NCI-H1048 (cell line): Measurements from ENCODE around the gene SMYD3.
A peak's percentile ranks its signal among the peaks of the same experiment; 100 is the strongest.

Source experiments
- DNase-seq: peaks from one replicate; lab custom pipeline; 2025; lab: John Stamatoyannopoulos, UW

The SMYD3 gene

GRCh38 chr1:246146804-246147523, 360.1 kb downstream of the SMYD3 start:
- no peak for DNase-seq

- no peak for DNase-seq
Measured at GRCh38 chr1:246145900-246146299, 361.2 kb downstream of the SMYD3 start.

- DNase-seq, result no peak
Measured at GRCh38 chr1:246144931-246145330, 362.1 kb downstream of the SMYD3 start.

- DNase-seq, result no peak
Measured at GRCh38 chr1:246142320-246142893, 364.7 kb downstream of the SMYD3 start.

GRCh38 chr1:246141306-246141705, 365.8 kb downstream of the SMYD3 start:
- no peak for DNase-seq

- DNase-seq, result no peak
Measured at GRCh38 chr1:246139745-246140182, 367.3 kb downstream of the SMYD3 start.

- DNase-seq, result no peak
Measured at GRCh38 chr1:246138781-246139180, 368.3 kb downstream of the SMYD3 start.

GRCh38 chr1:246136477-246136876, 370.6 kb downstream of the SMYD3 start:
- no peak for DNase-seq

GRCh38 chr1:246134789-246135188, 372.3 kb downstream of the SMYD3 start:
- no peak for DNase-seq

GRCh38 chr1:246131095-246131494, 376.0 kb downstream of the SMYD3 start:
- no peak for DNase-seq

- DNase-seq, result no peak
Measured at GRCh38 chr1:246128494-246129069, 378.5 kb downstream of the SMYD3 start.

GRCh38 chr1:246126580-246126979, 380.5 kb downstream of the SMYD3 start:
- no peak for DNase-seq

GRCh38 chr1:246122071-246122470, 385.0 kb downstream of the SMYD3 start:
- no peak for DNase-seq

- DNase-seq, result no peak
Measured at GRCh38 chr1:246121533-246121932, 385.5 kb downstream of the SMYD3 start.

GRCh38 chr1:246117066-246117791, 389.9 kb downstream of the SMYD3 start:
- DNase-seq, result peak; percentile 58

GRCh38 chr1:246114369-246114768, 392.7 kb downstream of the SMYD3 start:
- no peak for DNase-seq

- no peak for DNase-seq
Measured at GRCh38 chr1:246113555-246114095, 393.5 kb downstream of the SMYD3 start.

- no peak for DNase-seq
Measured at GRCh38 chr1:246111570-246111969, 395.5 kb downstream of the SMYD3 start.

- no peak for DNase-seq
Measured at GRCh38 chr1:246110343-246111219, 396.5 kb downstream of the SMYD3 start.

GRCh38 chr1:246108278-246108925, 398.7 kb downstream of the SMYD3 start:
- DNase-seq, result no peak
